Measurements from ENCODE around the gene RSPO3. TPM values are rescaled to one million over a fixed set of nuclear protein-coding genes. Genes with fewer than 3 reads are reported as not detected.

The RSPO3 gene, protein sequence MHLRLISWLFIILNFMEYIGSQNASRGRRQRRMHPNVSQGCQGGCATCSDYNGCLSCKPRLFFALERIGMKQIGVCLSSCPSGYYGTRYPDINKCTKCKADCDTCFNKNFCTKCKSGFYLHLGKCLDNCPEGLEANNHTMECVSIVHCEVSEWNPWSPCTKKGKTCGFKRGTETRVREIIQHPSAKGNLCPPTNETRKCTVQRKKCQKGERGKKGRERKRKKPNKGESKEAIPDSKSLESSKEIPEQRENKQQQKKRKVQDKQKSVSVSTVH
- not detected for total RNA-seq

DNA sequence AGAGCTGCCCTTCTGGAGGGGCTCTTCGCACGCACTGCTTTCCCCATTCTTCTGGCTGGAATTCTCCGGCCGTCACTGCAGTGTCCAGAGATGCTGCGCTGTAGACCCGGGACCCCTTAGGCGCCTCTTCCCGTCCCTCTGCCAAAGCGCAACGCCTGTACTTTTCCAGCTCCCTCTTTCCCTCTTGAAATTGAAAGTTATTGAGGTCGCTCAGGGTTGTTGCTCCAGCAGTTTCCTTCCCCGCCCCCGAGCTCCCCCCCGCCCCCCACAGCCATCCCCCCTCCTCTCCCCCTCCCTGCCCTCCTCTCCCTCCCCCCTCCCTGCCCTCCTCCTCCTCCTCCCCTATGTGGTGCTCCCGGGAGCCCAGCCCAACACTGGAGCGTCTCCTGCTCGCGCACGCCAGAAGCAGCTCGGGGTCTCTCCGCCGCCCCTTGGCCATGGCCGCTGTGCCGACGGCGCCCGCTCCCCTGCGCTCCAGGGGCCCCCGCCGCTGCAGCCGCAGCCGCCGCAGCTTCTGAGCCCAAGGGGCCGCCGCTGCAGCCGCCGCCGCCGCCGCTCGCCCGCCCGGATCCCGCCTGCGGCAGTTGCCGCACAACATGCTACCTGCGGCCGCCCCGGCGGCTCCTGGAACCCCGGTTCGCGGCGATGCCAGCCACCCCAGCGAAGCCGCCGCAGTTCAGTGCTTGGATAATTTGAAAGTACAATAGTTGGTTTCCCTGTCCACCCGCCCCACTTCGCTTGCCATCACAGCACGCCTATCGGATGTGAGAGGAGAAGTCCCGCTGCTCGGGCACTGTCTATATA, at the start of gene RSPO3:
RSPO3 (plus strand) TSS at position 374 of the 804 bp plus-strand sequence. CDS start 522 bp downstream, outside the sequence.
- intact Hi-C loops (cut with micrococcal nuclease) = no loop called here
- Mint-ChIP-seq H3K36me3 (no peaks in the 10 kb centered on the region), H3K27ac (no peak within 1 kb of the TSS), H3K9me3 (no peaks in the 10 kb centered on the region), H3K4me1 (ENCODE audit: low read depth) (peaks cover 24% of the 10 kb centered on the region), H3K27me3 (peaks cover 55% of the 10 kb centered on the region), H3K4me3 (peak within 1 kb of the TSS; percentile 65)
- ChIA-PET POLR2A (interaction anchor here (0.7 kb wide), 1 partner anchor 15 kb away, joined by 3 read pairs; no protein-coding TSS in a partner anchor), CTCF (no interaction called here)
- DNase-seq = peak; percentile 26

GRCh38 chr6:127069659-127070279, 48.7 kb upstream of the RSPO3 start:
- no peaks in the 10 kb centered on the region for H3K4me1 Mint-ChIP-seq (ENCODE audit: low read depth)
- POLR2A ChIA-PET = no interaction called here
- no peaks in the 10 kb centered on the region for H3K9me3 Mint-ChIP-seq
- H3K27ac Mint-ChIP-seq = no peak overlapping the region
- no peaks in the 10 kb centered on the region for H3K36me3 Mint-ChIP-seq
- H3K27me3 Mint-ChIP-seq = peaks cover 1% of the 10 kb centered on the region
- no peak overlapping the region for H3K4me3 Mint-ChIP-seq
- CTCF ChIA-PET = no interaction called here
- DNase-seq = no peak
- intact Hi-C loops (cut with micrococcal nuclease) = no loop called here

DNA sequence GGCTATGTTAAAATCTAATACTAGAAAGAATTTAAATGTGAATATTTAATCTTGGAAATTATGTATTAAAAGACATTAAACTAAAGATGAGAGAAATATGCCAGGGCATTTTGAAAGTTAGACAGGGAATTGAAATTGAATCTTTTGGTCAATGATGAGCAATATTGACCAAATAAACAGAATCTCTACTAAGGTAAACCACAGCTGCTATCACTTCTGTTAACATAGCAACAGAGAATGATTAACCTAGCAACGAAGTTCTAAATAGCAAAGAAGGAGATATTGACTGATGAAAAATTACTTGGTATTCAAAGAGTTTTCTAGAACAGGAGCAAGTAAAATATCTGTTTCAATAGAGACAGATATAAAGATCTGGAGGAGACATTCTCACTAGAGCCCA, 45.2 kb upstream of the RSPO3 start:
- H3K27ac Mint-ChIP-seq = no peak overlapping the region
- no peak for DNase-seq
- H3K36me3 Mint-ChIP-seq = no peaks in the 10 kb centered on the region
- intact Hi-C loops (cut with micrococcal nuclease) = no loop called here
- CTCF ChIA-PET = no interaction called here
- H3K27me3 Mint-ChIP-seq = peaks cover under 1% of the 10 kb centered on the region
- H3K4me3 Mint-ChIP-seq = no peak overlapping the region
- no peaks in the 10 kb centered on the region for H3K9me3 Mint-ChIP-seq
- no peaks in the 10 kb centered on the region for H3K4me1 Mint-ChIP-seq (ENCODE audit: low read depth)
- POLR2A ChIA-PET = no interaction called here

GRCh38 chr6:127076466-127076865, 42.0 kb upstream of the RSPO3 start:
- intact Hi-C loops (cut with micrococcal nuclease) = no loop called here
- H3K27me3 Mint-ChIP-seq = peaks cover 3% of the 10 kb centered on the region

GRCh38 chr6:127077886-127078285, 40.6 kb upstream of the RSPO3 start:
- no peak for DNase-seq
- Mint-ChIP-seq H3K4me3 (no peak overlapping the region), H3K4me1 (ENCODE audit: low read depth) (no peaks in the 10 kb centered on the region), H3K36me3 (no peaks in the 10 kb centered on the region), H3K9me3 (no peaks in the 10 kb centered on the region), H3K27me3 (peaks cover 3% of the 10 kb centered on the region), H3K27ac (no peak overlapping the region)
- POLR2A ChIA-PET = no interaction called here
- CTCF ChIA-PET = no interaction called here
- intact Hi-C loops (cut with micrococcal nuclease) = no loop called here

More at GRCh38 chr6:127076466-127076865, 42.0 kb upstream of the RSPO3 start:
- DNase-seq = no peak
- CTCF ChIA-PET = no interaction called here
- POLR2A ChIA-PET = no interaction called here
- no peaks in the 10 kb centered on the region for H3K36me3 Mint-ChIP-seq
- H3K4me1 Mint-ChIP-seq (ENCODE audit: low read depth) = no peaks in the 10 kb centered on the region
- H3K4me3 Mint-ChIP-seq = no peak overlapping the region
- no peak overlapping the region for H3K27ac Mint-ChIP-seq
- H3K9me3 Mint-ChIP-seq = no peaks in the 10 kb centered on the region

DNA sequence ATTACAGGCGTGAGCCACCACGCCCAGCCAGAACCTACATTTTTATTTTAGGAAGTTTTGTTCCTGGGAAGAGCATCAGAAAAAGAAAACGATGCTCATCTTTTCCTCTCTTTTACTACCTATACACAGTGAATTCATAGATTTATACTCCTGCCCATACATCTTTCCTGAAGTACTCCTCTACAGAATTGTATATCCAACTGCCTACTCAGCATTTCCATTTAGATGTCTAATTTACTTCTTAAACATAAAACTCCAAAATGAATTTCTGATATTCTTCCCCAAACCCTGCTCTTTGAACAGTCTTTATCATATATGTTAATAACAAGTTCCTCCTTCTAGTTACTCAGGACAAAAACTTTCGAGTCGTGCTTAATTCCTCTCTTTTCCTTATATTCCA, 39.8 kb upstream of the RSPO3 start:
- intact Hi-C loops (cut with micrococcal nuclease) = no loop called here
- no peak for DNase-seq
- Mint-ChIP-seq H3K27ac (no peak overlapping the region), H3K9me3 (no peaks in the 10 kb centered on the region), H3K4me1 (ENCODE audit: low read depth) (no peaks in the 10 kb centered on the region), H3K4me3 (no peak overlapping the region), H3K36me3 (no peaks in the 10 kb centered on the region), H3K27me3 (peaks cover 3% of the 10 kb centered on the region)
- ChIA-PET POLR2A (no interaction called here), CTCF (no interaction called here)

DNA sequence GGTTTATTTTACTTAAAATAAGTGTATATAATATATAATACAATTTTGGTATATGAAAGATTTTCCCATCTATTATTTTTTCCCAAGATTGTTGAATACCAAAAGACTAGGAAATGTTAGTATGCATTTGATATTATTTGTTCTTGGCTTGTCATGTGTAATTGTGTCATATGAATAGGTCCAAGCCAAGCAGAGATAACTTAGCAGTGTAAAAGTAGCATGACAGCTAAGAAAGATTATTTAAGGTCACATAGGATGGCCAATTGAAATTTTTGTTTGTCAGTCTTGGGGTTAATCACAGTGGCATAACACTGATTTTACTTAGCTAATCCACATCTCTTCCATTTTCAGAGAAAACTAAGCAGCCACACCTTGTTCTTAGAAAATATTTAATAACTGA, 38.8 kb upstream of the RSPO3 start:
- POLR2A ChIA-PET = no interaction called here
- CTCF ChIA-PET = no interaction called here

DNA sequence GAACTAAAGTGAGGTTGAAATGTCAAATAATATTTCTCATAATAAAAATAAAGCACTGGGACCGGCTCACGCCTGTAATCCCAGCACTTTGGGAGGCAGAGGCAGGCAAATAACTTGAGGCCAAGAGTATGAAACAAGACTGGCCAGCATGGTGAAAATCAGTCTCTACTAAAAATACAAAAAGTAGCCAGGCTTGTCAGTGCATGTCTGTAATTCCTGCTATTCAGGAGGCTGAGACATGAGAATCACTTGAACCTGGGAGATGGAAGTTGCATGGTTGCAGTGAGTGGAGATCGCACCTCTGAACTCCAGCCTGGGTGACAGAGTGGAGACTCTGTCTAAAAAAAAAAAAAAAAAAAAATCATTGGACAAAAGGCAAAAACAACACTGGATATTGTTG, 38.4 kb upstream of the RSPO3 start:
- POLR2A ChIA-PET = no interaction called here
- no peaks in the 10 kb centered on the region for H3K4me1 Mint-ChIP-seq (ENCODE audit: low read depth)
- peaks cover 3% of the 10 kb centered on the region for H3K27me3 Mint-ChIP-seq
- intact Hi-C loops (cut with micrococcal nuclease) = no loop called here
- H3K4me3 Mint-ChIP-seq = no peak overlapping the region
- DNase-seq = no peak
- H3K27ac Mint-ChIP-seq = no peak overlapping the region
- CTCF ChIA-PET = no interaction called here
- H3K36me3 Mint-ChIP-seq = no peaks in the 10 kb centered on the region
- H3K9me3 Mint-ChIP-seq = no peaks in the 10 kb centered on the region

More for the DNA sequence above, 38.8 kb upstream of the RSPO3 start:
- intact Hi-C loops (cut with micrococcal nuclease) = no loop called here
- Mint-ChIP-seq H3K36me3 (no peaks in the 10 kb centered on the region), H3K27ac (no peak overlapping the region), H3K27me3 (peaks cover 3% of the 10 kb centered on the region), H3K4me1 (ENCODE audit: low read depth) (no peaks in the 10 kb centered on the region), H3K4me3 (no peak overlapping the region), H3K9me3 (no peaks in the 10 kb centered on the region)
- DNase-seq = no peak

DNA sequence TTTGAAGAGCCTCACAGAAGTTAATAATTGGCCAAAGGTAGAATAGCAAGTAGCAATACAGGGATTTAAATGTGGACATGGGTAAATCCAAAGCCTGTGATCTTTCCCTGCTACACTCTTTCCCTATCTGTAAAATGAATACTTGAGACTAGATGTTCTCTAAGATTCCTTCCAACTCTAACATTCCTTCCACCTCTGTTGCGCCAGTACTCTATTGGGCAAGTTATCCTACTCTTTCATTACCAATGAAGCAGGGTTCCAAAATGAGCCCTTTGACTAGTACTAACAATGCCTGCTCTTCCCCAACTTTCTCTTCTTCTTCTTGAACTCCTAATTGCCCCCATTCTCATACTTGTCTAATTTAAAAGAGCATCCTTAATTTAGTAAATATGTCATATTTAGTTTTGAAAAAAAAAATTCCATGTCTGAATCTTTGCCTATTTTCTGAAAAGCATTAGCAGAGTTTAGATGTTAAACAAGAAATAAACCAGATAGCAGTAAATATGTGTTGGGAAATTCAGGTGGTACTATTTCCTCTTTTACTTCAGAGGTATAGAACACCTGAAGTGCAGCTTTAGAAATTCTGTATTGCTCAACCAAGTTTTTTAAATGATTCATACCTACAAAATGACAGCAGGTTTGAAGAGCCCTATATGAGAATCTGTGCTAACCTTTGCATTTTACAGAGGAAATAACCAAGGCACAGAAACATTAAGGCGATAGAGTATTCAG, 35.1 kb upstream of the RSPO3 start:
- H3K4me1 Mint-ChIP-seq (ENCODE audit: low read depth) = no peaks in the 10 kb centered on the region
- ChIA-PET POLR2A (no interaction called here), CTCF (no interaction called here)
- DNase-seq = no peak
- peaks cover 3% of the 10 kb centered on the region for H3K27me3 Mint-ChIP-seq
- H3K9me3 Mint-ChIP-seq = no peaks in the 10 kb centered on the region
- H3K4me3 Mint-ChIP-seq = no peak overlapping the region
- no peak overlapping the region for H3K27ac Mint-ChIP-seq
- no peaks in the 10 kb centered on the region for H3K36me3 Mint-ChIP-seq
- intact Hi-C loops (cut with micrococcal nuclease) = no loop called here

GRCh38 chr6:127083963-127084310, 34.5 kb upstream of the RSPO3 start:
- peaks cover 2% of the 10 kb centered on the region for H3K27me3 Mint-ChIP-seq
- no peaks in the 10 kb centered on the region for H3K4me1 Mint-ChIP-seq (ENCODE audit: low read depth)
- no peak overlapping the region for H3K4me3 Mint-ChIP-seq
- DNase-seq = no peak
- CTCF ChIA-PET = no interaction called here
- H3K36me3 Mint-ChIP-seq = no peaks in the 10 kb centered on the region
- H3K9me3 Mint-ChIP-seq = no peaks in the 10 kb centered on the region
- intact Hi-C loops (cut with micrococcal nuclease) = no loop called here
- no peak overlapping the region for H3K27ac Mint-ChIP-seq
- POLR2A ChIA-PET = no interaction called here

- Mint-ChIP-seq H3K27me3 (no peaks in the 10 kb centered on the region), H3K4me1 (ENCODE audit: low read depth) (no peaks in the 10 kb centered on the region), H3K27ac (no peak overlapping the region), H3K9me3 (no peaks in the 10 kb centered on the region), H3K36me3 (no peaks in the 10 kb centered on the region), H3K4me3 (no peak overlapping the region)
- ChIA-PET POLR2A (no interaction called here), CTCF (no interaction called here)
- intact Hi-C loops (cut with micrococcal nuclease) = no loop called here
- DNase-seq = no peak
These were observed 33.3 kb upstream of the RSPO3 start for GRCh38 chr6:127085181-127085580.

DNA sequence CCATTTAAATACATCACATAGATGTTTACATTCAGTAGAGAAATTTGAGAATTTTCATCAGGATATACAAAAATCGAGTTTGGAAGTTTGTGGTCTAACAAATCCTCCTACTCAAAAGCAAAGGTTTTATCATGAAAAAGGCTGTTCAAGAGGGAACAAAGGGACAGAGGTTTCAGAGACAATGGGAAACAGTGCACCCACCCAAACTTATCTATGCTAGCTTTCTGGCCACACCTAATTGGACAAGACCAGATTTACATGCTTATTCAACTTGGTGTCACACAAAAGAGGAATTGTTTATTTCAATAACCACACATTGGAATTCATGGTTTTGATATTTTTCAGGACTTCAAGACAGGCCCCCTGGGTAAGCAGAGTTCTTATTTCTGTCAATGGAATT, 28.4 kb upstream of the RSPO3 start:
- intact Hi-C loops (cut with micrococcal nuclease) = no loop called here
- Mint-ChIP-seq H3K36me3 (no peaks in the 10 kb centered on the region), H3K27ac (no peak overlapping the region), H3K9me3 (no peaks in the 10 kb centered on the region), H3K4me3 (no peak overlapping the region), H3K27me3 (no peaks in the 10 kb centered on the region), H3K4me1 (ENCODE audit: low read depth) (no peaks in the 10 kb centered on the region)
- DNase-seq = no peak
- CTCF ChIA-PET = no interaction called here
- POLR2A ChIA-PET = no interaction called here
